Endothelial cell of umbilical vein (primary cell): ENCODE measurements around the gene GORASP1.

ENCODE experiments used
- CTCF ChIP-seq, 2 donors: IDR thresholded peaks; 1 replicate in 1 of 2; 2 replicates in 1 of 2; pipeline ENCODE4 v1.5.1; 2011; ENCODE audit warnings: low read length in 2 of 2, mild to moderate bottlenecking in 2 of 2, moderate library complexity in 2 of 2, control low read depth in 1 of 2, inconsistent platforms in 1 of 2, low read depth in 1 of 2; ENCODE audit not compliant: insufficient read depth in 1 of 2; ENCODE audit errors: extremely low read depth in 1 of 2
- POLR2A ChIP-seq: IDR thresholded peaks from 2 replicates; pipeline ENCODE4 v1.6.1; 2012; ENCODE audit warnings: low read depth, mild to moderate bottlenecking, control low read depth, low read length

GRCh38 chr3:39144095-39144747 is 36.8 kb upstream of the GORASP1 start:
- TF ChIP-seq CTCF (IDR thresholded peaks at IDR 0.05; ENCODE audit: extremely low read depth in 1 of 2, insufficient read depth in 1 of 2, low read depth in 1 of 2, low read length in 2 of 2) (no peak), POLR2A (no peak)
